Mucosa of stomach (tissue), 1 donor: ENCODE results near the gene THOC1.
"Not testable (repeated sequence)": the region's sequence is repeated elsewhere in the genome, so short reads cannot be mapped to it uniquely, and the experiment has no call there.

Experiments
- H3K27me3 ChIP-seq: one replicate; pipeline ENCODE4 v1.7.0; 2013; ENCODE audit warnings: mild to moderate bottlenecking, low read length; ENCODE audit not compliant: control insufficient read depth, insufficient read depth
- H3K36me3 ChIP-seq: one replicate; pipeline ENCODE4 v1.7.0; 2013; ENCODE audit warnings: low read length; ENCODE audit not compliant: control insufficient read depth, insufficient read depth
- H3K4me1 ChIP-seq: one replicate; pipeline ENCODE4 v1.7.0; 2013; ENCODE audit warnings: mild to moderate bottlenecking, low read length; ENCODE audit not compliant: control insufficient read depth, insufficient read depth
- H3K4me3 ChIP-seq: one replicate; pipeline ENCODE4 v1.7.0; 2013; ENCODE audit warnings: low read length
- H3K9ac ChIP-seq: one replicate; pipeline ENCODE4 v1.7.0; 2013; ENCODE audit warnings: mild to moderate bottlenecking, low read length, moderate library complexity
- H3K9me3 ChIP-seq: one replicate; pipeline ENCODE4 v1.7.0; 2013; ENCODE audit warnings: mild to moderate bottlenecking, low read length, moderate library complexity; ENCODE audit not compliant: control insufficient read depth
- donor health status: Pancreatic carcinoma.

The THOC1 gene

GRCh38 chr18:297936-298335 lies 30.1 kb upstream of the THOC1 start:
- Histone ChIP-seq H3K9ac (no peak overlapping the region), H3K4me1 (no peaks in the 10 kb centered on the region), H3K9me3 (no peaks in the 10 kb centered on the region), H3K36me3 (no peaks in the 10 kb centered on the region), H3K4me3 (no peak overlapping the region), H3K27me3 (no peaks in the 10 kb centered on the region)

GRCh38 chr18:295756-296490 lies 28.1 kb upstream of the THOC1 start:
- Histone ChIP-seq H3K9ac (no peak overlapping the region), H3K9me3 (no peaks in the 10 kb centered on the region), H3K4me3 (no peak overlapping the region), H3K36me3 (no peaks in the 10 kb centered on the region), H3K4me1 (no peaks in the 10 kb centered on the region), H3K27me3 (no peaks in the 10 kb centered on the region)

GRCh38 chr18:294566-294965 lies 26.7 kb upstream of the THOC1 start:
- Histone ChIP-seq H3K9me3 (no peaks in the 10 kb centered on the region), H3K27me3 (no peaks in the 10 kb centered on the region)

GRCh38 chr18:293536-293935 lies 25.7 kb upstream of the THOC1 start:
- no peak overlapping the region for H3K9ac ChIP-seq
- H3K4me1 ChIP-seq = no peaks in the 10 kb centered on the region
- no peaks in the 10 kb centered on the region for H3K27me3 ChIP-seq
- H3K36me3 ChIP-seq = no peaks in the 10 kb centered on the region
- no peak overlapping the region for H3K4me3 ChIP-seq
- H3K9me3 ChIP-seq = no peaks in the 10 kb centered on the region

More at GRCh38 chr18:294566-294965, 26.7 kb upstream of the THOC1 start:
- H3K4me3 ChIP-seq = no peak overlapping the region
- no peaks in the 10 kb centered on the region for H3K36me3 ChIP-seq
- no peak overlapping the region for H3K9ac ChIP-seq
- no peaks in the 10 kb centered on the region for H3K4me1 ChIP-seq

- Histone ChIP-seq H3K4me3 (no peak overlapping the region), H3K36me3 (no peaks in the 10 kb centered on the region), H3K27me3 (no peaks in the 10 kb centered on the region), H3K9ac (no peak overlapping the region), H3K9me3 (no peaks in the 10 kb centered on the region), H3K4me1 (no peaks in the 10 kb centered on the region)
These were observed 24.4 kb upstream of the THOC1 start for GRCh38 chr18:292271-292670.

- H3K4me3 ChIP-seq, H3K36me3 ChIP-seq, H3K4me1 ChIP-seq, H3K9ac ChIP-seq, H3K27me3 ChIP-seq, H3K9me3 ChIP-seq: not testable (repeated sequence)
These were observed 22.1 kb upstream of the THOC1 start for GRCh38 chr18:289970-290369.

- no peak overlapping the region for H3K4me3 ChIP-seq
- no peaks in the 10 kb centered on the region for H3K27me3 ChIP-seq
- no peaks in the 10 kb centered on the region for H3K4me1 ChIP-seq
- no peaks in the 10 kb centered on the region for H3K9me3 ChIP-seq
- no peak overlapping the region for H3K9ac ChIP-seq
- H3K36me3 ChIP-seq = no peaks in the 10 kb centered on the region
These were observed 21.2 kb upstream of the THOC1 start for GRCh38 chr18:289026-289425.

GRCh38 chr18:286515-287310 lies 18.9 kb upstream of the THOC1 start:
- Histone ChIP-seq H3K4me3 (no peak overlapping the region), H3K4me1 (no peaks in the 10 kb centered on the region), H3K27me3 (no peaks in the 10 kb centered on the region), H3K9ac (no peak overlapping the region), H3K36me3 (no peaks in the 10 kb centered on the region), H3K9me3 (no peaks in the 10 kb centered on the region)

- no peak overlapping the region for H3K9ac ChIP-seq
- H3K4me3 ChIP-seq = no peak overlapping the region
- no peaks in the 10 kb centered on the region for H3K36me3 ChIP-seq
These were observed 18.0 kb upstream of the THOC1 start for GRCh38 chr18:285817-286216.

GRCh38 chr18:275486-275885 lies 7.6 kb upstream of the THOC1 start:
- Histone ChIP-seq H3K4me3 (no peak overlapping the region), H3K9ac (no peak overlapping the region), H3K9me3 (no peaks in the 10 kb centered on the region)

More at GRCh38 chr18:285817-286216, 18.0 kb upstream of the THOC1 start:
- H3K4me1 ChIP-seq = no peaks in the 10 kb centered on the region
- no peaks in the 10 kb centered on the region for H3K9me3 ChIP-seq
- H3K27me3 ChIP-seq = no peaks in the 10 kb centered on the region

GRCh38 chr18:274313-274712 lies 6.5 kb upstream of the THOC1 start:
- H3K4me1 ChIP-seq = peaks cover under 1% of the 10 kb centered on the region
- H3K27me3 ChIP-seq = no peaks in the 10 kb centered on the region
- no peak overlapping the region for H3K9ac ChIP-seq
- no peaks in the 10 kb centered on the region for H3K36me3 ChIP-seq
- H3K9me3 ChIP-seq = no peaks in the 10 kb centered on the region
- H3K4me3 ChIP-seq = no peak overlapping the region

More at GRCh38 chr18:275486-275885, 7.6 kb upstream of the THOC1 start:
- Histone ChIP-seq H3K36me3 (no peaks in the 10 kb centered on the region), H3K4me1 (no peaks in the 10 kb centered on the region), H3K27me3 (no peaks in the 10 kb centered on the region)

GRCh38 chr18:273525-273924 lies 5.7 kb upstream of the THOC1 start:
- no peak overlapping the region for H3K9ac ChIP-seq
- H3K4me3 ChIP-seq = no peak overlapping the region
- peaks cover 7% of the 10 kb centered on the region for H3K4me1 ChIP-seq
- no peaks in the 10 kb centered on the region for H3K27me3 ChIP-seq
- H3K9me3 ChIP-seq = no peaks in the 10 kb centered on the region
- H3K36me3 ChIP-seq = no peaks in the 10 kb centered on the region
